Measurements from ENCODE around the gene CDX1. TPM values are rescaled to one million over a fixed set of nuclear protein-coding genes. Genes with fewer than 3 reads are reported as not detected.

Gene CDX1
- total RNA-seq, 1 experiment from 2014 or later: not detected

GRCh38 chr5:150213530-150213929 lies 47.0 kb downstream of the CDX1 start:
- CTCF ChIA-PET: no interaction called here
- BruUV-seq (replicated peaks): no TSS peak
- peaks cover 22% of the 10 kb centered on the region for H3K27me3 Mint-ChIP-seq (ENCODE audit: unreplicated experiment)
- no peak for DNase-seq
- no peak for TF ChIP-seq CTCF (IDR thresholded peaks at IDR 0.05; ENCODE audit: unreplicated experiment)
- H3K4me3 Mint-ChIP-seq (ENCODE audit: low read depth, unreplicated experiment): no peak overlapping the region
- H3K36me3 Mint-ChIP-seq (ENCODE audit: insufficient read depth, unreplicated experiment): no peaks in the 10 kb centered on the region
- H3K4me1 Mint-ChIP-seq (ENCODE audit: low read depth, unreplicated experiment): peaks cover 19% of the 10 kb centered on the region
- no peaks in the 10 kb centered on the region for H3K9me3 Mint-ChIP-seq (ENCODE audit: low read depth, unreplicated experiment)
- H3K27ac Mint-ChIP-seq (ENCODE audit: unreplicated experiment): no peak overlapping the region
- intact Hi-C loops (cut with micrococcal nuclease; ENCODE audit: unreplicated experiment): loop anchor here (10.0 kb wide), 1 partner anchor 379 kb away; no protein-coding TSS in a partner anchor

GRCh38 chr5:150214289-150214688 lies 47.7 kb downstream of the CDX1 start:
- CTCF ChIA-PET: interaction anchor here (0.6 to 1.1 kb wide), 2 partner anchors 34 to 341 kb away, joined by 4 to 5 read pairs; no protein-coding TSS in a partner anchor
- H3K27ac Mint-ChIP-seq (ENCODE audit: unreplicated experiment): no peak overlapping the region
- H3K36me3 Mint-ChIP-seq (ENCODE audit: insufficient read depth, unreplicated experiment): no peaks in the 10 kb centered on the region

GRCh38 chr5:150215979-150216944 lies 49.7 kb downstream of the CDX1 start:
- no peak overlapping the region for H3K4me3 Mint-ChIP-seq (ENCODE audit: low read depth, unreplicated experiment)
- BruUV-seq (replicated peaks): no TSS peak
- H3K27ac Mint-ChIP-seq (ENCODE audit: unreplicated experiment): no peak overlapping the region
- peaks cover 7% of the 10 kb centered on the region for H3K4me1 Mint-ChIP-seq (ENCODE audit: low read depth, unreplicated experiment)
- H3K9me3 Mint-ChIP-seq (ENCODE audit: low read depth, unreplicated experiment): no peaks in the 10 kb centered on the region
- TF ChIP-seq CTCF (IDR thresholded peaks at IDR 0.05; ENCODE audit: unreplicated experiment): no peak
- H3K36me3 Mint-ChIP-seq (ENCODE audit: insufficient read depth, unreplicated experiment): no peaks in the 10 kb centered on the region
- peak; percentile 31 for DNase-seq
- peaks cover 7% of the 10 kb centered on the region for H3K27me3 Mint-ChIP-seq (ENCODE audit: unreplicated experiment)
- intact Hi-C loops (cut with micrococcal nuclease; ENCODE audit: unreplicated experiment): loop anchor here (5.0 to 10.0 kb wide), 2 partner anchors 381 to 579 kb away; no protein-coding TSS in a partner anchor
- CTCF ChIA-PET: interaction anchor here (1.3 to 1.5 kb wide), 2 partner anchors 54 to 86 kb away, joined by 4 to 7 read pairs; partner anchors contain the start of gene ARSI

More at GRCh38 chr5:150214289-150214688, 47.7 kb downstream of the CDX1 start:
- H3K9me3 Mint-ChIP-seq (ENCODE audit: low read depth, unreplicated experiment): no peaks in the 10 kb centered on the region
- no peak overlapping the region for H3K4me3 Mint-ChIP-seq (ENCODE audit: low read depth, unreplicated experiment)
- intact Hi-C loops (cut with micrococcal nuclease; ENCODE audit: unreplicated experiment): loop anchor here (10.0 kb wide), 1 partner anchor 379 kb away; no protein-coding TSS in a partner anchor
- peaks cover 15% of the 10 kb centered on the region for H3K27me3 Mint-ChIP-seq (ENCODE audit: unreplicated experiment)
- no peak for TF ChIP-seq CTCF (IDR thresholded peaks at IDR 0.05; ENCODE audit: unreplicated experiment)
- no TSS peak for BruUV-seq (replicated peaks)
- no peak for DNase-seq
- H3K4me1 Mint-ChIP-seq (ENCODE audit: low read depth, unreplicated experiment): peaks cover 12% of the 10 kb centered on the region

- peaks cover 15% of the 10 kb centered on the region for H3K27me3 Mint-ChIP-seq (ENCODE audit: unreplicated experiment)
- CTCF ChIA-PET: no interaction called here
- peaks cover 7% of the 10 kb centered on the region for H3K4me1 Mint-ChIP-seq (ENCODE audit: low read depth, unreplicated experiment)
- intact Hi-C loops (cut with micrococcal nuclease; ENCODE audit: unreplicated experiment): loop anchor here (5.0 to 10.0 kb wide), 2 partner anchors 382 to 580 kb away; no protein-coding TSS in a partner anchor
- no peak overlapping the region for H3K27ac Mint-ChIP-seq (ENCODE audit: unreplicated experiment)
- TF ChIP-seq CTCF (IDR thresholded peaks at IDR 0.05; ENCODE audit: unreplicated experiment): no peak
- no TSS peak for BruUV-seq (replicated peaks)
- no peak overlapping the region for H3K4me3 Mint-ChIP-seq (ENCODE audit: low read depth, unreplicated experiment)
- no peaks in the 10 kb centered on the region for H3K9me3 Mint-ChIP-seq (ENCODE audit: low read depth, unreplicated experiment)
- no peak for DNase-seq
- no peaks in the 10 kb centered on the region for H3K36me3 Mint-ChIP-seq (ENCODE audit: insufficient read depth, unreplicated experiment)
Observed at GRCh38 chr5:150217038-150217437, 50.5 kb downstream of the CDX1 start.
